Tibial nerve (tissue), 4 donors: ENCODE measurements around the gene RNASEH2B. TPM values are rescaled to one million over a fixed set of nuclear protein-coding genes. Genes with fewer than 3 reads are reported as not detected.

Experiments
- DNase-seq, 2 donors: peaks; one replicate each; pipeline ENCODE4 v3.0.0-alpha.2; 2019; ENCODE audit warnings: low spot score in 2 of 2
- H3K27ac ChIP-seq, 4 donors: fragments of 200-600 bp; sonication (generic) in 3 of 4; one replicate each; pipeline ENCODE4 v1.5.1; 2017 to 2019; ENCODE audit warnings: mild to moderate bottlenecking in 1 of 4
- H3K27me3 ChIP-seq, 2 donors: fragments of 200-600 bp; sonication (generic) in 1 of 2; one replicate each; pipeline versions ENCODE4 v1.5.1 to v1.6.0; 2017 to 2019
- H3K36me3 ChIP-seq, 3 donors: fragments of 200-600 bp; sonication (generic); one replicate each; pipeline ENCODE4 v1.5.1; 2018 to 2019
- H3K4me1 ChIP-seq, 4 donors: fragments of 200-600 bp; sonication (generic) in 3 of 4; one replicate each; pipeline ENCODE4 v1.5.1; 2017 to 2019
- H3K4me3 ChIP-seq, 4 donors: fragments of 200-600 bp; sonication (generic) in 3 of 4; one replicate each; pipeline ENCODE4 v1.5.1; 2017 to 2019; ENCODE audit warnings: mild to moderate bottlenecking in 1 of 4, moderate library complexity in 1 of 4
- H3K9me3 ChIP-seq, 4 donors: fragments of 200-600 bp; sonication (generic) in 3 of 4; one replicate each; pipeline ENCODE4 v1.5.1; 2017 to 2019
- CTCF ChIP-seq, 5 experiments: fragments of 200-600 bp in 3 of 5; fragments of 450-650 bp in 2 of 5; sonication (generic) in 3 of 5; IDR thresholded peaks; one replicate each; pipeline ENCODE4 v1.5.1; 2016 to 2019; ENCODE audit warnings: antibody characterized with exemption in 5 of 5, mild to moderate bottlenecking in 3 of 5, moderate library complexity in 2 of 5
- EP300 ChIP-seq, 2 donors: sonication (generic); formaldehyde crosslinking; IDR thresholded peaks; one replicate each; pipeline ENCODE4 v1.6.1; 2017; ENCODE audit warnings: antibody characterized with exemption in 2 of 2, mild to moderate bottlenecking in 1 of 2
- POLR2A ChIP-seq, 2 donors: fragments of 450-650 bp; IDR thresholded peaks; one replicate each; pipeline ENCODE4 v1.6.1; 2017; ENCODE audit warnings: antibody characterized with exemption in 2 of 2, mild to moderate bottlenecking in 2 of 2, moderate library complexity in 2 of 2
- WGBS, 2 donors: methylation state at CpG; one replicate each; pipeline ENCODE4 v1.1.5; 2018; 5-methylcytosine and 5-hydroxymethylcytosine counted together
- total RNA-seq, 4 donors: library from RNA; depleted of rRNA; stranded (reverse); fragments of >200 nt; gene quantifications; one replicate each; pipeline ENCODE4 v1.1.0, GENCODE V29; 2016

Gene RNASEH2B
- total RNA-seq, 4 donors from 2014 or later = 52.5 to 104 (median 76.5) TPM

- Histone ChIP-seq H3K4me3 (peak overlapping the region in 3 of 4 donors; percentile 87 to 95 (median 94)), H3K9me3 (no peaks in the 10 kb centered on the region), H3K27ac (peak overlapping the region in 3 of 4 donors; percentile 93 to 95 (median 94)), H3K27me3 (no peaks in the 10 kb centered on the region), H3K36me3 (no peaks in the 10 kb centered on the region), H3K4me1 (peaks cover 0 to 61% (median 30%) of the 10 kb centered on the region in 4 donors)
- WGBS, 2 donors = 41 to 44% methylated on average over 3 of the region's 3 CpGs
- TF ChIP-seq EP300 (IDR thresholded peaks at IDR 0.05) (no peak), POLR2A (IDR thresholded peaks at IDR 0.05) (no peak), CTCF (IDR thresholded peaks at IDR 0.05) (no peak)
- no peak for DNase-seq
Observed at GRCh38 chr13:50911081-50911631, 1.6 kb downstream of the RNASEH2B start.

- no peak for TF ChIP-seq EP300 (IDR thresholded peaks at IDR 0.05)
- TF ChIP-seq CTCF (IDR thresholded peaks at IDR 0.05) = peak; percentile 78 to 89 (median 84)
- DNase-seq = peak; percentile 87 to 96
- Histone ChIP-seq H3K4me1 (peaks cover 0 to 69% (median 37%) of the 10 kb centered on the region in 4 donors), H3K36me3 (no peaks in the 10 kb centered on the region), H3K27me3 (no peaks in the 10 kb centered on the region), H3K9me3 (no peaks in the 10 kb centered on the region), H3K4me3 (no peak overlapping the region), H3K27ac (peak overlapping the region in 1 of 4 donors; percentile 94)
- WGBS, 2 donors = 34 to 48% methylated on average over 9 of the region's 9 CpGs
Observed at GRCh38 chr13:50911937-50912795, 2.6 kb downstream of the RNASEH2B start.

- no peak for TF ChIP-seq POLR2A (IDR thresholded peaks at IDR 0.05)
- TF ChIP-seq CTCF (IDR thresholded peaks at IDR 0.05) = no peak
- TF ChIP-seq EP300 (IDR thresholded peaks at IDR 0.05) = no peak
- Histone ChIP-seq H3K4me3 (no peak overlapping the region), H3K4me1 (peaks cover 0 to 76% (median 38%) of the 10 kb centered on the region in 4 donors), H3K36me3 (no peaks in the 10 kb centered on the region), H3K9me3 (no peaks in the 10 kb centered on the region), H3K27ac (no peak overlapping the region), H3K27me3 (no peaks in the 10 kb centered on the region)
- no peak for DNase-seq
- WGBS, 2 donors = 42 to 59% methylated on average over 2 of the region's 2 CpGs
Observed at GRCh38 chr13:50912851-50913250, 3.3 kb downstream of the RNASEH2B start.

GRCh38 chr13:50914176-50914700 is 4.6 kb downstream of the RNASEH2B start:
- no peak overlapping the region for H3K4me3 ChIP-seq
- peaks cover 0 to 75% (median 36%) of the 10 kb centered on the region in 4 donors for H3K4me1 ChIP-seq
- TF ChIP-seq CTCF (IDR thresholded peaks at IDR 0.05) = no peak
- TF ChIP-seq POLR2A (IDR thresholded peaks at IDR 0.05) = no peak
- no peak for TF ChIP-seq EP300 (IDR thresholded peaks at IDR 0.05)
- WGBS, 2 donors = 33 to 50% methylated on average over 9 of the region's 9 CpGs
- peak overlapping the region in 2 of 4 donors; percentile 3 to 72 for H3K27ac ChIP-seq
- H3K27me3 ChIP-seq = no peaks in the 10 kb centered on the region
- H3K36me3 ChIP-seq = no peaks in the 10 kb centered on the region
- DNase-seq = no peak
- no peaks in the 10 kb centered on the region for H3K9me3 ChIP-seq

GRCh38 chr13:50914848-50915247 is 5.3 kb downstream of the RNASEH2B start:
- TF ChIP-seq CTCF (IDR thresholded peaks at IDR 0.05) = no peak
- no peak for TF ChIP-seq EP300 (IDR thresholded peaks at IDR 0.05)
- H3K4me1 ChIP-seq = peaks cover 0 to 76% (median 36%) of the 10 kb centered on the region in 4 donors

More at GRCh38 chr13:50914848-50915247, 5.3 kb downstream of the RNASEH2B start:
- H3K4me3 ChIP-seq = no peak overlapping the region
- no peak for DNase-seq
- peak overlapping the region in 2 of 4 donors; percentile 3 to 72 for H3K27ac ChIP-seq
- no peaks in the 10 kb centered on the region for H3K36me3 ChIP-seq
- no peaks in the 10 kb centered on the region for H3K27me3 ChIP-seq
- WGBS, 2 donors = 28 to 33% methylated on average over 1 of the region's 1 CpG
- no peaks in the 10 kb centered on the region for H3K9me3 ChIP-seq
